ENCODE data around the gene AMIGO3. TPM values are rescaled to one million over a fixed set of nuclear protein-coding genes. Genes with fewer than 3 reads are reported as not detected.

The AMIGO3 gene
- total and polyA plus RNA-seq, 2 of the 8 experiments (the other 6 are each of a cell fraction or from before 2014, with no cell fraction given) = 1.6 to 8.8 TPM

DNA sequence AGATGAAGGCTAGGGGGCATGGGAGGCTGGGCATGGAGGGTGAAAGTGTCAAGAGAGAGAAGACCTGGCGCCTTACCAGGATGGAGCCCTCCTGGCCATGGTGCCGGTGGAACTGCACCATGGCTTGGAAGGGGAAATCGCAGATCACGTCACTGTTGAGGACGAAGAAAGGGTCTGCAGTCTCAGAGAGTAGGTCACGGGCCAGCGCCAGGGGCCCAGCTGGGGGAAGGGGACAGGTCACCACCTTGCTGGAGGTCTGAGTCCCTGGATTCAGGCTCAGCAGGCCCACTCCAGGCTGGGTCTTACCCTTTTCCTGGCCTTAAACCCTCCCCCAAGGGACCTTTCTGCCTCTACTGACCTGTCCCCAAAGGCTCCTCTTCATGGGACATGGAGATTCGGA, 3.4 kb upstream of the AMIGO3 start:
- peak overlapping the region in 3 of 4 experiments; percentile 73 to 87 (median 83); a peak in 6 of 7 replicates for H3K9ac ChIP-seq (replicated peaks in 1 of 4; ENCODE audit: extremely low read depth in 1 of 4, low read depth in 3 of 4, low read length in 3 of 4)
- H3K36me3 ChIP-seq (ENCODE audit: control insufficient read depth in 2 of 4, insufficient read depth in 4 of 4, low read length in 3 of 4) = peaks cover 10 to 18% (median 16%) of the 10 kb centered on the region in 4 experiments
- no peak overlapping the region for H4K91ac ChIP-seq (replicated peaks; ENCODE audit: insufficient read length, low read length)
- 74% methylated on average over 8 of the region's 8 CpGs; no CpG with 5 or more reads in 1 of the 2 experiments for WGBS, 2 experiments (ENCODE audit: extremely low coverage in 1 of 2, insufficient coverage in 1 of 2, insufficient read length in 1 of 2, insufficient replicate concordance in 2 of 2, low coverage in 1 of 2, low lambda C conversion rate in 2 of 2, missing lambda C conversion rate in 1 of 2)
- no peaks in the 10 kb centered on the region for H3K27me3 ChIP-seq (replicated peaks in 1 of 4; ENCODE audit: control insufficient read depth in 3 of 4, extremely low read depth in 1 of 4, insufficient read depth in 3 of 4, low read length in 3 of 4)
- peaks cover 0 to 8% of the 10 kb centered on the region in 2 experiments; a peak in 1 of 4 replicates for H3K79me2 ChIP-seq (ENCODE audit: control insufficient read depth in 1 of 2, insufficient read depth in 2 of 2, low read length in 2 of 2)
- H2AK5ac ChIP-seq (ENCODE audit: low read depth, low read length) = no peak overlapping the region
- H3K9me3 ChIP-seq (ENCODE audit: insufficient read depth in 2 of 2, low read depth in 1 of 2, low read length in 1 of 2) = no peaks in the 10 kb centered on the region
- H3K23ac ChIP-seq (ENCODE audit: insufficient read length) = no peak overlapping the region
- no peak overlapping the region for H3K4ac ChIP-seq (replicated peaks; ENCODE audit: insufficient read length, low read depth, low read length)
- no peak overlapping the region for H3K14ac ChIP-seq (ENCODE audit: insufficient read length)
- ChIA-PET CTCF (ENCODE audit: partially characterized antibody) (interaction anchor here (0.7 to 1.3 kb wide), 5 partner anchors 19 to 184 kb away, joined by 3 to 6 read pairs (median 3); no protein-coding TSS in a partner anchor), POLR2A (ENCODE audit: partially characterized antibody) (interaction anchor here (1.0 to 7.3 kb wide), 7 partner anchors 8 to 64 kb away, joined by 3 to 41 read pairs (median 6); partner anchors contain the start of gene IP6K1)
- H2AFZ ChIP-seq (ENCODE audit: low read length) = no peak overlapping the region
- no peak overlapping the region for H3K27ac ChIP-seq (ENCODE audit: low read depth, low read length)
- no peak overlapping the region for H4K5ac ChIP-seq (ENCODE audit: insufficient read length, low read depth, low read length)
- peak in 1 of 2 experiments; percentile 41 for DNase-seq (ENCODE audit: low read depth in 1 of 2, low spot score in 2 of 2)
- no peak for FAIRE-seq
- peaks cover 7 to 26% of the 10 kb centered on the region in 2 experiments for H4K20me1 ChIP-seq (replicated peaks in 1 of 2; ENCODE audit: control insufficient read depth in 1 of 2, insufficient read depth in 2 of 2, low read length in 2 of 2)
- H2BK12ac ChIP-seq (ENCODE audit: low read depth, low read length) = no peak overlapping the region
- H2BK20ac ChIP-seq (ENCODE audit: low read length) = no peak overlapping the region
- no peak overlapping the region for H2BK15ac ChIP-seq (ENCODE audit: low read length)
- peaks cover 5% of the 10 kb centered on the region; the same call in 1 of the 2 replicates for H3K79me1 ChIP-seq (ENCODE audit: low read depth, low read length)
- H3K56ac ChIP-seq (replicated peaks; ENCODE audit: insufficient read length, low read depth, low read length) = no peak overlapping the region
- peak overlapping the region; percentile 59 to 92 for H3K4me2 ChIP-seq (ENCODE audit: insufficient read depth in 1 of 2, low read depth in 2 of 2, low read length in 2 of 2)
- peak overlapping the region; percentile 93; the same call in 1 of the 2 replicates for H4K8ac ChIP-seq (ENCODE audit: extremely low read depth, insufficient read depth, low read length)
- no peak overlapping the region for H2BK120ac ChIP-seq (replicated peaks; ENCODE audit: low read depth, low read length)
- H3K4me1 ChIP-seq (replicated peaks in 1 of 4; ENCODE audit: control insufficient read depth in 3 of 4, insufficient read depth in 4 of 4, low read length in 3 of 4) = peaks cover 0 to 27% (median 15%) of the 10 kb centered on the region in 4 experiments; a peak in 6 of 7 replicates
- peak overlapping the region; percentile 70 to 97 (median 94) for H3K4me3 ChIP-seq (ENCODE audit: extremely low read depth in 1 of 4, insufficient read depth in 2 of 4, low read depth in 3 of 4, low read length in 4 of 4)
- H3K18ac ChIP-seq (ENCODE audit: extremely low read depth, low read length) = no peak overlapping the region
- 0 out of 2 replicates have a peak overlapping the region, but pooled peaks have one; percentile 44 for H2BK5ac ChIP-seq (ENCODE audit: low read depth, low read length)
- peaks cover 16% of the 10 kb centered on the region; the same call in 1 of the 2 replicates for H3K23me2 ChIP-seq (ENCODE audit: low read depth, low read length)
- TF ChIP-seq SIN3A (conservative IDR thresholded peaks at IDR 0.05 in 1 of 2, IDR thresholded peaks at IDR 0.05 in 1 of 2; ENCODE audit: low read depth in 1 of 2, low read length in 2 of 2) (no peak), SRF (IDR thresholded peaks at IDR 0.05; ENCODE audit: low read depth, low read length) (no peak), RXRA (IDR thresholded peaks at IDR 0.05; ENCODE audit: insufficient read depth, low read depth, low read length) (no peak)
